GM19238 (cell line): Measurements from ENCODE around the gene CDIP1.

Source experiments
- DNase-seq: peaks from one replicate; pipeline ENCODE4 v3.0.0; 2011; ENCODE audit warnings: low spot score; ENCODE audit not compliant: insufficient read length

Gene CDIP1

DNA sequence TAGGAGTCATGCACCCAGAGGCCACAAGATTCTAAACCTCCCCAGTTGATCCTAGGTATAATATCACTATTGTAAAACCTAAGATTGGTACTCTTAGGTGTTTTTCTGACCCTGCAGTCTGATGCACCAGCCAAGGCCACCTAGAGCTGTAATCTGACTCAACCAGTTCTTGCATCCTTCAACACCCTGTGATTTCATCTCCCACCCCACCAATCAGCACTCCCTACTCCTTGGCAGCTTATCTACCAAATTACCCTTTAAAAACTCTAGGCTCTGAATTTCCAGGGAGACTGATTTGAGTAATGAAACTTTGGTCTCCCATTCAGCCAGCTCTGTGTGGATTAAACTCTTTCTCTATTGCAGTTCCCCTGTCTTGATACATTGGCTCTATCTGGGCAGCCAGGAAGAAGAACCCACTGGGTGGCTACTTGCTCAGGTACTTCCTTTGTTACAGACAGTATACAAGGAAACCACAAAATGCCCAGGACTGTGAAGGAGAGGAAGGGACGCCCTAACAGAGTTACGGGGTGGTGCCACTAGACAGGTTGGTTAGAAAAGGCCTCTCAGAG, 1.2 kb upstream of the CDIP1 start:
- DNase-seq: no peak

DNA sequence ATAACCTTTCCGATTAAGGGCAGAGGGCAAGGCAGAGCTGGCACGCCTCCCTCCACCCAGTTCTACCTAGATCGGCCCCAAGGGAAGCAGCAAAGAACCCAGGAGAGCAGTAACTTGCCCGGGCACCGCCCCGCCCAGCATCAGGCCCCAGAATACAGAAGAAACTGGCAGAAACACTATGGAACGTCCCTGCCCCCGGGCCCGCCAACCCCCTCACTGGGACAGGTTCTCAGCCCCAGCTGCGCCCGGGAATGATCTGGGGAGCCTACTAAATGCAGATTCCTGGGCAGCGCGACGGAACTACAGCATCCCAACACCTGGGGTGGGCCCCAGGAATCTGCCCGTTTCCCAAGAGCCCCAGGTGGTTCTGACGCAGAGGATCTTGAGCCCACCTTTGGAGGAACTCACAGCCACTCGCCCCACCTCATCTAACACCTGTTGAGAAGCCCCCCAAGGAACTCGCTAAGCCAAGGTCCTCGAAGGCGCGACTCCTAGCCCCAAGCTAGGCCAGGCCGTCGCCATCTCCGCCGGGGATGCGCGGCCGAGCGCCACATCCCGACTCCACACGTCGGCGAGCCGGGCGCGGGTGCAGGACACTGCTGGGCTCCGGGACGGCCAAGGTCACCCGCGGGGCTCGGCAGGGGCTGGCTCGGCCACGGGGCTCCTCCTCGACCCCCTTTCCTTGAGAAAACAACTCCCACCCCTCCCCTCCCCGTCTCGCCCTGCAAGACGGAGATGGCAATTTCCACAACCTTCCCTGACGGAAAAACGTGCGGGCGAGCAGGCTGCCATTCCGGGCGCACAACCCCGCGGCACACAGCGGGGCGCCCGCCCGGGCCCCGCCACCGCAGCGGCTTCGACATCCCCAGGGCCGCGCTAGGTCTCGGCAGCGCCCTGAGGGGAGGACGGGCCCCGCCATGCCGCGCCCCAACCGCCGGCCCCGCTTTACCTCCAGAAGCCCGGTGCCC, 913 bp downstream of the CDIP1 start:
- no peak for DNase-seq

DNA sequence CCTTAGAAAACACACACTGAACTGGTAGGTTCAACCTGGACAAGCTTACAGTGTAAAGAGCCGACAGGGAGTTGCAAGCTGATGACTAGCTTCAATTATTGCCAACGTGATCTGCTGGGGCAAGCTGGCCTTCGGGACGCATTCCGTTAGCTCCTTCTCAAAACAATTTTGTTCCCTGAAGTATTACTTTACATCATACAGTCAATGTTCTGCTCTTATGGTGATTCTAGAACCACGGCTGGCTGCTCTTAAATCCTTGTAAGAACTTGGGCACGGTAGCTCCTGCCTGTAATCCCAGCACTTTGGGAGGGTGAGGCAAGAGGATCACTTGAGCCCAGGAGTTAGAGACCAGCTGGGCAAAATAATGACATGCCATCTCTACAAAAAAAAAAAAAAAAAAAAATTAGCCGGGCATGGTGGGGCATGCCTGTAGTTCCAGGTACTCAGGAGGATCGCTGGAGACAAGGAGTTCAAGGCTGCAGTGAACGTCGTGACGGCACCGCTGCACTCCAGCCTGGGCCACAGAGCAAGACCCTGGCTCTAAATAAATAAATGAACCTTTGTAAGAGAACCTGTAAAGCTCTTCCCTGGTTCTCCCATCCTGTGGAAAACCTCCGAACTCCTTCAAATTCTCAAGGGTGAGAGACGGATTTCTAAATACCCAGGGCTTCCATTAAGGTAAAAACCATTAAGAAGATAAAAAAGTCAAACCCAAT, 2.0 kb downstream of the CDIP1 start:
- DNase-seq: no peak

DNA sequence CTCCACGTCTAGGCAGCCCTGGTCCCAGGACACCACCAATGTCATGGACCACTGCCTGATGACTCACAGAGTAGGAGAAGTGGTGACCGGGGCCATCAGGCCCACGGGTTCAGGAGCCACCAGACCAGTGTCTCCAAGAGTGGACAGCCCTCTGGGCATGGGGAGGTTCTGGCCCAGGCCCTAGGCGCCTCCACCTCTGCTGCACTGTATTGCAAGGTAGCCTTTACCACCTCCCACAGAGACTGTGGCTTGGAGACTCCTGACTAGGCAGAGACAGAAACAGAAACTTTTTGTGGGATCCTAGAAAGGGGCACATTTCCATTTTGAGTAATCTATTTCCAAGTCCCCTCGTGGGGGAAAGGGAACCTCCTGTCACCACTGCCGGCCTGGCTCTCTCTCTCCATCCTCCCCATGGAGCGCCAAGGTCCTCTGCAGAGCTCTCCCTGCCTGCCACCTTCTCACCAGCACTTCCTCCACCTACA, 2.9 kb downstream of the CDIP1 start:
- DNase-seq: no peak

DNA sequence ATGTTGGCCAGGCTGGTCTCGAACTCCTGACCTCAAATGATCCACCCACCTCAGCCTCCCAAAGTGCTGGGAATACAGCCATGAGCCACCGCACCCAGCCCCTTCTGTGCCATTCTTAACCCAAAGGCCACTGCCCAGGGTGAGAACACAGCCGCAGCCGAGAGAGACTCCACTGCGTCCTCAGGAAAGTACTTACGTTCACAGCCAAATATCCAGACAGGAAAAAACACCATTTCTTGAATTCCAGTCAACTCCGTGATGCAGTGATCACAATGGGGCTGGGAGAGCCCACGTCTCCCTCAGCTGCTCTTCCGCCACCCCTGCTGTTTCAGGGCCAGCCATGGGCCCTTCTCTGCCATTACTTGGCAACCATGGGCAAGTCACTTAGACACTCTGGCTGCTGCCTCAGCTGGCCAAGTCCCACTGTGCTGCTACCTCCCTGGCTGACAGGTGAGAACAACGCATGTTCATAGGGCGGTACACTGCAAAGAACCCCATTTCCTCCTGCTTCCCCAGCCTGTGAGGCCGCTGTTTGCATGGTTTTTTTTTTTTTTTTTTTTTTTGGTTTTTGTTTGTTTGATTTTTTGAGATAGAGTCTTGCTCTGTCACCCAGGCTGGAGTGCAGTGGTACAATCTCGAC, 4.3 kb downstream of the CDIP1 start:
- no peak for DNase-seq

DNA sequence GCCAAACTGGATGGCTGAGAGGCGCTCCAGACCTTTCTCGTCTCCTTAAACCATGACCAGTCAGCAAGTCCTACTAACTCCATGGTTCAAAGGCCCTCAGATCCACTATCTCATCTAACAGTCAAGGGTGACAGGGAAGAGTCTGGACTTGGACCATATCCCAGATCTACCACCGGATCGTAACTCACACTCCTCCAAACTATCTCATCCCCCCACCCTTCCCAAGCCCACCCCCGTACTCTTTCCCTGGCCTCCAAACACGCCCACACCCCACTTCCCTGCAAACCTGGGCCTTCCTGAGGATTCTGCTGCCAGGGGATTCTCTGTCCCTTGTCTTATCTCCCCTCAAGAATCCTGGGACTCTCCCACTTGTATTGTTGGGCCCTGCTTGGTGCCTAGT, 5.1 kb downstream of the CDIP1 start:
- DNase-seq: no peak

DNA sequence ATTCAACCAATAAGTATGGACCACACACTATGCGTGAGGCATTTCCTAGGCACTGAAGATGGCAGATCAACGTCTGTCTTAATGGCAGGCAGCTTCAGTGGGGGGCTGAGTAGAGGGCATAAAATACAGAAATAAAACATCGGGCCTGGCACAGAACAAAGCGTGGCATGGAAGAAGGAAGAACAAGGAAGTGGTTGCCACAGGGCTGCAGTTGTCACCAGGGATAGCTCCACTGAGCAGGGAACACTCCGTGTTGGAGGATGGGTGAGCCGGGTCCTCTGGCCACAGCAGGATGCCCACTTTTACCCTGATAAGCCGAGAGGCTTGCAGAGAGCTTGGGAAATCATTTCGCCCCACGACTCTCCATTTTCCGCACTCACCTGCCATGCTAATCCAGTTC, 6.3 kb downstream of the CDIP1 start:
- DNase-seq: no peak

DNA sequence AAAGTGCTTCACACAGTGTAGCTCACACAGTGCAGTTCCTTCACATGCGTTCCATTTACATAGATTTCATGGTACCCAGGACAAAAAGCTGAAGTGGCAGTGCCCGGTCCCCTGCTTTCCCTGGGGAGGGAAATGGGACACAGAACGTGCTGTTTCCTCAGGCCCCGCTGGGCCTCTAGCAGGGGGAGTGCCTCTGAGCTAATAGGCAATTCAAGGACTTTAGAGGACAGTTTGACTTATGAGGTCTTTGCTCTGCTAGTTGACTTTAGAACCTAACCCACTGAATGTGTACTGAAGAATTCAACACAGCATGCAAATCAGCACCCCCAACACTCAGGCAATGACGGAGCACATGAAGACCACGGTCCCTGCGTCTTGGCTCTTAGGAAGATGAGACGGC, 6.8 kb downstream of the CDIP1 start:
- DNase-seq: no peak

DNA sequence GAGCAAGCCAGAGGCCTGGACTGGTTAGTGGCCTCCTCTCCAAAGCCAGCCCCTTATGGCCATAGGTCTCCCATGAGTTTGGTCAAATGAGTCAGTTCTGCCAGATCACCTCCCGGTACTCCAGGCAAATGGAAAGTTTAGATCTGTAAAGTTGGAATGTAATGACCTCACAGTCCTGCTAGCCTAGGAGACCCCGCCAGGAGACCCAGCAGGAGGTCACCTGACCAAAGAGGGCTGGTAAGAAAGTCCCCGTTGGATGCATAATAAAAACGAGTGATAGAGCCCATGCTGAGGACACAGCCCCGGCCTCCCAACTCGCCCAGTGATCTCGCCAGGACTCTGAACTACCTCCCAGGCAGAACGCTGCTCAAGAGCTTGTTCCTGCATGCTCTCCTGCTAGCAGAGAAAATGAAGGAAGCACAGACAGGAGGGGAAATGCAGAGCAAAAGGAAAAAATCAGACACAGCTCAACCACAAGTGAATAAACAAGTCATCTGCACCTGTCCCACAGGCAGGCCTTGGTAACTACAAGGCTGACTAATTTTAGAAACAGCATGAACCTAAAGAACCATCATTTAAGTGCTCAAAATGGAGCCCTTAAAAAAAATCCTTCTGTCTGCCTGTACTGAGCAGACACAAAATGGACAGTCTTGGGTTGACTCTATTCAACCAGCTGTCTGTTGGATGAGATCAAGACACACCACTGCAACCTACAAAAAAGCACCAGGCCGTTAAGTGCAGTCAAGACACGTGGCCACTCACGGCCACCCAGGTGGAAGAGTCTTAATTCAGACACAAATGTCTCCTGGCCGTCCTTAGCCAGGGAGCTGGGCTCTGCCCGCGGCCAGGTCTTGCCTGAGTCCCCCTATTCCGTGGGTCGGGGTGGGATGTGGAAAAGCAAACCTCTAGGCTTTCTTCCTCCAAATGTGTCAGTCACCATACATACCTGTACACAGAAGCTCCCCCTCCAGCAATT, 9.2 kb downstream of the CDIP1 start:
- no peak for DNase-seq

DNA sequence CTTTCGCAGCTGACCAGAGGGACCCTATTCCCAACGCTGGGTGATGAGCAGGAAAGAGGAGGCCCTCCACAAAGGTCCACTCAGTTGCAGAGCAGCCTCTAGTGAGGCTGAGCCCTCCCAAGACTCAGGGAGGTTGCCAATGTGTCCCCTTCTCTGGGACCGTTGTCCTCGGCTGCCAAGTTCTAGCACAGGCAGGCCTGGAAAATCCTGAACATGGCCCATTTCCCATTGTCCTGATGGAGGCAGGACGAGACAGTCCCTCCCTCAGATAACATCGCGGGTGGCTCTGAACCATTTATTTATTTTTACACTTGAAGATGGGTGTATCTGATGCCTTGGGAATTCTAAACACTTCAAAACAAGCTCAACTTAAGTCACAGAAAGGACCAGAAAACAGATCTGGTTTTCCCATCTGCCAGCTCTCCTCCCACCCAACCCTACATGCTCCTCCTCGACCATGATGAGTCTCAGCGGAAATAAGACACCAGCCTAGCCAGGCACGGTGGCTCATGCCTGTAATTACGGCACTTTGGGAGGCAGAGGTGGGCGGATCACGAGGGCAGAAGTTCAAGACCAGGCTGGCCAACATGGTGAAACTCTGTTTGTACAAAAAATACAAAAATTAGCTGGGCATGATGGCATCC, 12.8 kb downstream of the CDIP1 start:
- no peak for DNase-seq

DNA sequence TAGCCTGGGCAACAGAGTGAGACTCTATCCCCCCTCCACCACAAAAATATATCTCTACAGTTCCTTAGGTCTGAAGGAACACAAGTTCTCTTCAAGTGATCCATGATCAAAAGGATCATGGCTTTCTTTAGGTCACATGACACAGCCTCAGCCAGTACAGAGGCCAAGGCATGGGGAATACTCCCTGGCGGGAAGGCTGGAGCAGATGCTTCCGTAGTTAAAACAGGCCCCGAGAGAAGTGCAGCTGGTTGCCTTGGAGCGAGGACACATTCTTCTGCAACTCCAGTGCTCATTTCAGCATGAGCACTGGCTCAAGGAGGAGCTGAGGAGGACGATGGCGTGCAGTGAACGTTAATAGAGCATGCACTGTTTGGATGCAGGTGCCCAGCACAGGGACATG, 13.5 kb downstream of the CDIP1 start:
- DNase-seq: no peak

DNA sequence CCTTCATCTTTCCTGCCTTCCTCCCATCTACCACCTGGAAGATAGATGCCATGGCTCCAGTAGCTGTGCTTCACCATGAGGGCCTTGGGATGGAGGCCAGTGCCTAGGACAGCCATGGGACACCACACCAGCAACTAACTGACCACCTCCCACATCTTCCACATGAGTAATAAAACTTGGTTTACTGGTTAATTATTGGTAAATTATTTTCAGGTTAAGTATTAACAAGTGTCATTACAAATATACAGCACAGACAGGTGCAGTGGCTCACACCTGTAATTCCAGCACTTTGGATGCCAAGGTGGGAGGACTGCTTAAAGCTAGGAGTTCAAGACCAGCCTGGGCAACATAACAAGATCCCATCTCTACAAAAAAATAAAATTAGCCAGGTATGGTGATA, 14.0 kb downstream of the CDIP1 start:
- DNase-seq: no peak

DNA sequence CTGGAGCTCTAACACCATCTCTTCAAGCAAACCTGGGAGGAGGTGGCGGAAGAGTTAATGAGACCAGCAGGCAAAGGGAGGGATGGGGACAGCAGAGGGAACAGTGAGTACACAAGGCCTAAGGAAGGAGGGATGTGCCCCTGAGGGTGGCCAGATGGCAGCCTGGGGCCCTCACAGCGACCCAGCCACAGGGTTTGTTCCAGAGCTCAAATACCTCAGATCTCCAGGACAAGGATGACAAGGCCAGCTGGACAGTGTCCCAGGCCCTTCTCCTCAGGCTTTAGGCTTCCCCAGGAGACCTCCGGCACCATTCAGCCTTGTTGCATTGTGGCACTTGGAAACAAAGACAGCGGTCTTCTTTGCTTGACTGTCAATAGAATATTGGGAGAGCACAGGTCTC, 14.9 kb downstream of the CDIP1 start:
- DNase-seq: no peak

DNA sequence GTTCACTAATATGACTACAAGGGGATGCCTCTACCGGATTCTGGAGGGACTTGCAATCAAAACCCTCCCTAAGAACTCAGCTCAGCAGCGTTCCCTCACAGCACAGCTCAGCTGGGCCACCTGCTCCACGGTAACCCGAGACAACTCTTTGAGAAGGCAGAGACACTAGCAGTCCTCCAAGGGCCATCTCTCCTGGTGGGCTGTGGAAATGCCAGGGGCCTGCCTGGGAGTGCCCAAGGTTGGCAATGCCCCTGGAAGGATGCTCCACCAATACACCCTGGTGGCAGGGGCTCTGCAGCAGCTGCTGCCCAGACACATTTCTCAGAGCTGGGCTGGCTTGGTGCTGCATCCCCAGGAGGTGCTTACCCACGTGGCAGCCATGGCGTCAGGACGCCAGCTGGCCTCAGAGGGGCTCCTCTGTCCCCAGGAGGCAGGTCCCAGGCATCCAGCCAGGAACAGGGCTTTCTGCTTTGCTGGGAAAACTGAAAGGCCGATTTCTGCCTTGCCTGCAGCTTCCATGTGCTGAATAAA, 16.5 kb downstream of the CDIP1 start:
- no peak for DNase-seq

DNA sequence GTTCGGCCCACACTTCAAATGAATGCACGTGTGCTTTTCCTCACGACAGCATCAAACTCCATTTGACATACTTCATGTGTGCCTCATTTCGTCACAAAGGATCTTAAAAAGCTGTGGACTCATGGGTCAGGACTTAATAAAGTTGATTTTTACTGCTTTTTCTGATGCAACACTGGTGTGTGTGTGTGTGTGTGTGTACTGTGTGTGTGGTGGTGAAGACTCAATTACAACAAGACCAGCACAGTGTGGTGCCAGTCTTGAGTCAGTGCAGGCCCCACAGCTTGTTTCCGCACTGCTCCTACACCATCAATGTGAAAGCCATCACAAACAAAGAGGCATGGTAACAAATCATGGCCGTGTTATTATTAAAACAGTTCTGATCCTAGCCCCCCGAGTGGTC, 17.7 kb downstream of the CDIP1 start:
- no peak for DNase-seq

DNA sequence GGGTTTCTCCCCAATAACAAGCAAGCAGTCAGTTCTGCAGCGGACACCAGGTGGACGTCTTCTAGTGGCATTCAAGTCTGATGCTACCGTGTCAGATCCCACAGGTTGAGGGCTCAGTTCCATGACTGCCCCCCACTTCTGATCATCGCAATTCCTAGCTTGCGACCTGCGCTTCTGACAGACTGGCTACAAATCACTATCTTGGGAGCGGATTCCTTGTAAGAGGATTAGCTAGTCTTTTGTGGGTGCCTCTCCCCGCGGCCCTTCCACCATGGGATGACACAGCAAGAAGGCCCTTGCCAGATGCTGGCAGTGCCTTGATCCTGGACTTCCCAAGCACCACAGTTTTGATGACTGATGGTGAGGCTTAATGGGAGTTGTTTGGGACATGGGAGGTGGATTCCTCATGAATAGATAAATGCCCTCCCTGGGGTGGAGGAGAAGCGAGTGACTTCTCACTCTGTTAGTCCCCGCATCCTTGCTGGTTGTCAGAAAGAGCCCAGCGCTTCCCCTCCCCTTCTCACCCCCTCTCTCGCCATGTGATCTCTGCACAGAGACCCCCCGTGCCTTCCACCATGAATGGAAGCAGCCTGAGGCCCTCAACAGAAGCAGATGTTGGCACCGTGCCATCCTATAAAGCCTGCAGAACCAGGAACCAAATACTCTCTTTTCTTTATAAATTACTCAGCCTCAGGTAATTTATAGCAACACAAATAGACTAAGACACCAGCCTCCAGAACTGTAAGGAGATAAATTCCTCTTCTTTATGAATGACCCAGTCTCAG, 19.1 kb downstream of the CDIP1 start:
- DNase-seq: no peak

DNA sequence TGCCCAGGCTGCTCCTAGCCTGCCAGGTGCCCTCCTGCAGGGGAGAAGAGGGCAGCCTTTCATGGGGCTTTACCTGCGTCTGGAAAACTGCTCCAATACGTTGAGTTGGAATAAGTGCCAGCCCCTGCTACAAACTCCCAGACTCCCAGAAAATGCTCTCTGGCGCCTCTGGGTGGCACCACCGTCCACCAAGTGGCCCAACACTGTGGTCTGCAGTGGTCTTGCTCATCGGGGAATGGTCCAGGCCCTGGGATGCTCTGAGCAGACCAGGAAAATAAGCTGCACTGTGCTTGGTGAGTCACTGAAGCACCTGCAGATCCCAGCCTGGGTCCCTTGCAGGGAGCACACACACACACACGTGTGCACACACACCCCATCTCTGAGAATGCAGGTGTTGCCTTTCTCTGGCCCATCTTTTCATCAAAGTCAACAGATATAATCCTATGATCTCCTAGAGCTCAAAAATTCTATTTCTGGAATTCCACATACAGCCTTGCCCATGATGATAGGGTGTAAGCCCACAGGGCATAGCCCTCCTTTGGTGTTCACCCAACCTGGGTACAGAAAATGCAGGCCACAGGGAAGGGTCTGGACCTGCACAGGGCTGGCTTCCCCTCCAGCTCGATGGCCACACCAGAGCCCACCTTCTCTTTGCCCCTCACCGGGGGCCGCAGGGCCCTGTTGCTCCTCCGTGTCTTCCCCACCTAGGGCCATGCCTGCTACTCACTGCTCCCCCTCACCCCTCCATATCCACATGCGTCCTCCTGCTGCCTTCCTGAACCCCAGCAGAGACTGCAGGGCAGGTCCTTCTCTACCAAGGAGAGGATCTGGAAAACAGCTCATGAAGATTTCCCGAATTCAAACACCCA, 20.5 kb downstream of the CDIP1 start:
- DNase-seq: no peak

DNA sequence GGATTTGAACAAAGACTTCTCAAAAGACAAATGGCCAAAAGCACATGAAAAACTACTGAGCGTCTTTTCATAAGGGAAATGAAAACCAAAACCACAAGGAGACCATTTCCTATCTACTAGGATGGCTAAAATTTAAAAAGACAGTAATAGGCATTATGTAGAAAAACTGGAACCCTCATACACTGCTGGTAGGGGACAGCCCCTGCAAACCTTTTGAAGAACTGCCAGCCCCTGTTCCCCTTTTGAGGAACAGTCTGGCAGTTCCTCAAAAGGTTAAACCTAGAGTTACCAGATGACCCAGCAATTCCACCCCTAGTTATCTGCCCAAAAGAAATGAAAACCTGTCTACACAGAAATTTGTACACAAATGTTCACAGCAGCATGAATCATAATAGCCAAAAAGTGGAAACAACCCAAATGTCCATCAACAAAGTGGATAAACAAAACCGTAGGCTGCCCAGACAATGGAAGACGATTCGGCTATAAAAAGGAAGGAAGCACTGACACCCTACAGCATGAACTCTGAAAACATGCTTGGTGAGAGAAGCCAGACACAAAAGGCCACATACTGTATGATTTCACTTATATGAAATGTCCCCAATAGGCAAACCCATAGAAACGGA, 22.9 kb downstream of the CDIP1 start:
- DNase-seq: no peak
